ENCODE results near the gene ATPAF1.

Gene ATPAF1

DNA sequence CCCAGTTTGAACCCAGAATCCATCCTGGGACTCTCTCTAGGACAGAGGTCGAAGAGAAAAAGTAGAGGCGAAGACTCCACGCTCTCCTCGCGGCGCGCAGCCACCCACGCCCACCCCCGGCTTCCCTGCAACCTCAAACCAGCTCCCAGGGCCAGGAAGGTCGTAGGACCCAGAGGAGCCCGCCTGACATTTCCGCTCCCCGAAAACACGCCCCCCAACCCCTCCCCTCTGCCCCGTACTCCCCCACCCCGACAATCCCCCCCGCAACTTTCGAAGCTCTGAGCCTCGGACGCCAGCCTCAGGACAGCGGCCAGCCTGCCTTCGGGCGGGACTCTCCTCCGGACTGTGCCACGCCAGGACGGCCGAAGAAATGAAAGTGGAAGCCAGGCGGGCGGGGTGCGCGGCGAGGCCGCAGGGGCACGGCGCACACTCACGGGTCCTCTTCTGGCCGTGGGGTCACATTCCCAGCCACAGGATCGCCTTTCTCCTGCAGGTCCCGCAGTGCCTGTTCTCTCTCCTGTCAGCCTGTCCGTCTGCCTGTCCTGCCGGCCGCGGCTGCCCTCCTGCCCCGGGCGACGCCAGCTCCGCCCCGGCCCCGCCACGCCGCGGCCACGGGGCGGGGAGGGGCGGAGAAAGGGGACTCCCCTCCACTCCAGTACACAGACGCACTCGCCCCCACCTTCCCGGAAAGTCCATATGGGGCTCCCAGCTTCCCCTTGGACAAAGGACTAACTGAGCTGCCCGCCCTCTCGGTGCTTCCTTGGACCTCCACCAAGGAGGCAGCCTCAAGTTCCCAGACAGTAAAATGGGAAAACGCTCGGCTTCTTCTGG, 51.7 kb downstream of the ATPAF1 start, which contains the start of gene MOB3C:
Gene MOB3C, minus strand, starts transcription at position 535 of the 831 bp plus-strand sequence. CDS start 3,490 bp downstream, outside the sequence.
- DNase-seq (ENCODE audit: low read depth, low spot score), result no peak

DNA sequence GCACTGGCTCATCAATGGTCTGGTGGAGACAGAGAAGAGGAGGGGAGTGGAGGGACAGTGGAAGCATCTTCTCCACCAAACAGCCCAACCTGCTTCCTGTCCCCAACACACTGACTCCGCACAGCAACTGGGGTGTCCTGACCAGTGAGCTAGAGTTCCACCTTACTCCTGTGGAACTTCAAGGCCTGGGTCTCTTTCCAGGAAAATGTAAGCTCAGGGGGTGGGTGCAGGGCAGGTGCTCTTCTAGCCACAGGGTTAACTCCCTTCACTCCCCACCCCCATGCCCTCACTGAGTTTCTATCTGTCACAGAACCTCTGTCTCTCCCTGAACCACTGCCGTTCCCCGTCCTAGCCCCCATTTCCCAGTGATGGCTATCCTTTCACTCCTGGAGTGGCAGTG, 52.4 kb downstream of the ATPAF1 start:
- no peak for DNase-seq (ENCODE audit: low read depth, low spot score)

DNA sequence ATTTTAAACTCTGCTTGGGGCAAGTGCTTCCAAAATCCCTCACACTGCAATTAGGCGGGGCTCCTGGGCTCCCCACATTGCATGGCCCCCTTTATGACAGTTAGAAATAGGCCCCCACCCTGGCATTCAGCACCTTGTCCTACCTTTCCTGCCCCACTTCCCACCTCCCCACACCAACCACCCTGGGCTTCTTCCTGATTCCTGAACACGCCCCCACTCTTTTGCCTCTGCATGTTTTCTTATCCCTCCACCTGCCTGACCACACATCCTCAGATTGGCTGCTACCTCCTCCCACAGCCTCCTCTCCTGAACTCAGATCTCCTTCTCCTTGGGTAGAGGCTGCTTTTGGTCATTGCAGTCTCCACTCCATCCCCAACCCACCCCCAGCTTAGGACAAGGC, 53.1 kb downstream of the ATPAF1 start:
- DNase-seq (ENCODE audit: low read depth, low spot score), result no peak

- no peak for DNase-seq (ENCODE audit: low read depth, low spot score)
Measured at GRCh38 chr1:46614604-46614984, 53.6 kb downstream of the ATPAF1 start.

GRCh38 chr1:46613661-46614603, 54.2 kb downstream of the ATPAF1 start:
- no peak for DNase-seq (ENCODE audit: low read depth, low spot score)

GRCh38 chr1:46612937-46613660, 55.1 kb downstream of the ATPAF1 start:
- no peak for DNase-seq (ENCODE audit: low read depth, low spot score)

- no peak for DNase-seq (ENCODE audit: low read depth, low spot score)
Measured at GRCh38 chr1:46611691-46612221, 56.4 kb downstream of the ATPAF1 start.

- no peak for DNase-seq (ENCODE audit: low read depth, low spot score)
Measured at GRCh38 chr1:46607345-46608130, 60.6 kb downstream of the ATPAF1 start.

DNA sequence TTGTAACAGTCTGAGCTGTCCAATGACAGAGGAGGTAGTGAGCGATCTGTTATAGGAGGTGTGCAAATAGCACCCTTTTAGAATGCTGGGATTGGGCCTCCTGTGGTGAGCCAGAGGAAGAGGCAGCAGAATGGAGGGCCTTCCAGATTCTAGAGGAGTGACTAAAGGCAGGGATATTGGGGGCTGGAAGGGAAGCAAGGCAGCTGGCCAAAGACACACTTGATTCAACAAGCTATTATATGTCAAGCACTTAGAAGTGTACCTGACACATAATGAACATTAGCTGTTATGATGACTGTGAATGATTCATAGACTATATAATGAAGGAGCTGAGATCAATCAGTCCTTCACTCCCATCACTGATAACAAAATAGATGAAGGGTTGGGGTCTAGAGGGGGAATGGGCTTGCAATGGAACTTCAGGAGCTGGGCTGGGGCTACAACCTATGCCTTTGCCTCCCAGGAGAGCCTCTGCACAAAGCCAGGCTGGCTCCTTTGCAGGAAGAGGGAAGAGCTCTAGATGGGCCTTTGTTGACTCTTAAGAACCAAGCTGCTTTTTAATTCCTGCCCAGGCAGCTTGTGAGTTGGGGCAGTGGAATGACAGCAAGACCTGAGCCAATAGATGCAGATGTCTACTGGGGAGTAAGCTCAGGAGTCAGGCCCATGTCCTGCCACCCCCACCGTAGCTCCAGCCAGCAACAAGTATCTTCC, 61.8 kb downstream of the ATPAF1 start:
- no peak for DNase-seq (ENCODE audit: low read depth, low spot score)

DNA sequence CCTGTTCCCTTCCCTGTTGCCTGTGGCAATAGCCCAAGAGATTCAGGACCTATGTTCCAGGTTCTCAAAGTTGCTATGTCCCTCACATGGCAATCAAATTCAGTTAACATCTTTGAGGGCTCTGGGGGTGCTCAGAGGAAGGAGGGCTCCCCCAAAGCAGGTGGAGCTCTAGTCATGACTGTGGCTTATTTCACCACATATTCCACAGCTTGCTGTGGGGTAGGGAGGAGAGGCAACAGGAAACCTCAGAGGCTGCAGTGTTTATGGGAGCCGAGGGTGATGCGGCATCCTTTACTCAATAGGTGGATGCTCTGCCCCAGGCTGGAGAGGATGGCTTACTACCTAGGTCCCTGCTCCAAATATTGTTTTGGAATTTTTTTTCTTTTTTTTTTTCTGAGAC, 62.9 kb downstream of the ATPAF1 start:
- DNase-seq (ENCODE audit: low read depth, low spot score), result no peak

- DNase-seq (ENCODE audit: low read depth, low spot score), result peak; percentile 89
Measured at GRCh38 chr1:46603858-46604549, 64.2 kb downstream of the ATPAF1 start, which contains the start of gene MKNK1. TSS of gene MKNK1 (minus strand) at chr1:46604268. CDS start at chr1:46583327, 20,941 bp downstream.

GRCh38 chr1:46603481-46603857, 64.7 kb downstream of the ATPAF1 start:
- no peak for DNase-seq (ENCODE audit: low read depth, low spot score)

DNA sequence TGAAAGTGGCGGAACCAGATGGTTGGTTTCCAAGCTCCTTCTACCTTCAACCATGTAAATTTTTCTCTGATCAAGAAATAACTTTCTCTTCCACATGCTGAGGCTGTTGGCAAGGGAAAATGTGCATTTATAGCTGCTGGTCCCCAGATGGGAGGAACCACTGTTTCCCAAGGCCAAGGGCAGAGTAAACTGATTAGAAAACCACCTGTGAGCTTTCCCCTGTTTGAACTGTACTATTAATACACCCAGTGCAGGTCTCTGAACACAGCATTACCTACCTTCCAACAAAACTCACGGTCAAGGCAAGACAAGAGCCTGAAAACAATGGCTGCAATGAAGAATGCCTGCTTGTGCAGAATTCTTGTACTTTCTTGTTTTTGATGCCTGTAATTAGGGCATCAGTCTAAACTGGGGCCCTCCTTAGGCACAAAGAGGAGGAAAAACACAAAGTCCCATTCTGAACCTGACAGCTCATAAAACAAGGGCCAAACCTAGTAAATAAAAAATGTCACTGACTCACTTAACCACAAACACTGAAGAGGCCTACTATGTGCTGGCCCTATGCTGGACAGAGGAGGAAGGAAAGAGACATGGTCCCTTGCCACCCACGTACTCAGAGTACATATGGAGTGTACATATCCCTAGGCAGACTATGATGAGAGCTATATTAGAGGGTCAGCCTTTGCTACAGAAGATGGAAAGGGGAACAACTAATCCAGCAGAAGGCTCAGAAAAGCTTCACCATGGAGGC, 66.7 kb downstream of the ATPAF1 start:
- no peak for DNase-seq (ENCODE audit: low read depth, low spot score)

GRCh38 chr1:46599059-46599970, 68.8 kb downstream of the ATPAF1 start:
- no peak for DNase-seq (ENCODE audit: low read depth, low spot score)

- DNase-seq (ENCODE audit: low read depth, low spot score), result no peak
Measured at GRCh38 chr1:46596846-46597245, 71.3 kb downstream of the ATPAF1 start.

- no peak for DNase-seq (ENCODE audit: low read depth, low spot score)
Measured at GRCh38 chr1:46596036-46596435, 72.1 kb downstream of the ATPAF1 start.

DNA sequence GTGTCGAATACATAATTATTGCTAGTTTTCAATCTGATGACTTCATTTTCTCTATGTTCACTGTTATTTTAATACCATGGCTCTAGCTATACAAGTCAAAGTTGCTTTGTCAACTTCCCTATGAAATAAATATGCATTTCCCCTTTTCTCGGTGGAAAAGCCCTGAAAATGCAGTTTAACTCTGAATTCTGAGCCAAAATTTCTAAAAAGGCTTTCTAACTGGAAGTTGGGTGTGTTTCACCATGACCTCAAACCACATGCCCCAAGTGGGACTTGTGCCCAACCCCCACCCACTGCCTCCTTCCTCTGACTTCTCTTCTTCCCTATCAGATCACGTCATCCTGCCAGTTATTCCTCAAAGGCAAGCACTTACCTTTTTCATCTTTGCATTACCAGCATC, 73.0 kb downstream of the ATPAF1 start:
- DNase-seq (ENCODE audit: low read depth, low spot score), result no peak

- DNase-seq (ENCODE audit: low read depth, low spot score), result no peak
Measured at GRCh38 chr1:46594063-46594462, 74.1 kb downstream of the ATPAF1 start.

Data from brain pericyte (primary cell).